Measurements from ENCODE around the gene TMCC2. TPM values are rescaled to one million over a fixed set of nuclear protein-coding genes. Genes with fewer than 3 reads are reported as not detected.

The TMCC2 gene
- total RNA-seq, 1 experiment from 2014 or later = 3.1 TPM

- H3K27ac ChIP-seq (ENCODE audit: low read length) = peak overlapping the region; percentile 53
- POLR2A ChIA-PET = no interaction called here
- CTCF ChIA-PET = interaction anchor here (1.5 kb wide), 2 partner anchors 13 to 38 kb away, joined by 4 read pairs; no protein-coding TSS in a partner anchor
Observed at GRCh38 chr1:205287076-205287475, 59.3 kb downstream of the TMCC2 start.

GRCh38 chr1:205287767-205288559, 60.2 kb downstream of the TMCC2 start:
- Histone ChIP-seq H3K4me3 (ENCODE audit: low read depth in 2 of 2, low read length in 2 of 2) (no peak overlapping the region), H3K4me1 (ENCODE audit: control insufficient read depth, insufficient read depth, low read length) (peaks cover 27% of the 10 kb centered on the region), H3K9me3 (ENCODE audit: control insufficient read depth, insufficient read depth, low read depth, low read length) (no peaks in the 10 kb centered on the region), H3K36me3 (ENCODE audit: control insufficient read depth, insufficient read depth, low read length) (no peaks in the 10 kb centered on the region), H3K27me3 (ENCODE audit: control insufficient read depth, insufficient read depth, low read length) (no peaks in the 10 kb centered on the region), H3K27ac (ENCODE audit: low read length) (peak overlapping the region; percentile 53)
- POLR2A ChIA-PET = no interaction called here
- in situ Hi-C loops (cut with HindIII; ENCODE audit: low pct_unique_long_range_greater_than_20kb, low sequenced_read_pairs) (no loop called here), intact Hi-C loops (cut with micrococcal nuclease; ENCODE audit: unreplicated experiment) (no loop called here)
- TF ChIP-seq TCF7L2 (IDR thresholded peaks at IDR 0.05; ENCODE audit: low read depth, low read length) = no peak
- no peak for TF ChIP-seq POLR2AphosphoS5 (IDR thresholded peaks at IDR 0.05; ENCODE audit: low read depth, low read length)
- no peak for TF ChIP-seq SIN3A (IDR thresholded peaks at IDR 0.05; ENCODE audit: borderline replicate concordance, insufficient read depth, low read depth, low read length)
- no peak for TF ChIP-seq CTCF (IDR thresholded peaks at IDR 0.05)
- TF ChIP-seq REST (IDR thresholded peaks at IDR 0.05; ENCODE audit: insufficient read depth in 1 of 2, low read depth in 2 of 2, low read length in 1 of 2) = no peak
- CTCF ChIA-PET = interaction anchor here (0.5 to 1.5 kb wide), 4 partner anchors 14 to 1139 kb away, joined by 4 to 6 read pairs (median 4); no protein-coding TSS in a partner anchor
- no TSS peak for BruUV-seq (replicated peaks)
- DNase-seq (ENCODE audit: low read depth, low spot score) (no peak), ATAC-seq (no peak)

More at GRCh38 chr1:205287076-205287475, 59.3 kb downstream of the TMCC2 start:
- DNase-seq (ENCODE audit: low read depth, low spot score) (no peak), ATAC-seq (no peak)
- no TSS peak for BruUV-seq (replicated peaks)
- in situ Hi-C loops (cut with HindIII; ENCODE audit: low pct_unique_long_range_greater_than_20kb, low sequenced_read_pairs) = no loop called here
- intact Hi-C loops (cut with micrococcal nuclease; ENCODE audit: unreplicated experiment) = no loop called here
- no peak overlapping the region for H3K4me3 ChIP-seq (ENCODE audit: low read depth in 2 of 2, low read length in 2 of 2)
- TF ChIP-seq TCF7L2 (IDR thresholded peaks at IDR 0.05; ENCODE audit: low read depth, low read length) (no peak), CTCF (IDR thresholded peaks at IDR 0.05) (no peak), REST (IDR thresholded peaks at IDR 0.05; ENCODE audit: insufficient read depth in 1 of 2, low read depth in 2 of 2, low read length in 1 of 2) (no peak), POLR2AphosphoS5 (IDR thresholded peaks at IDR 0.05; ENCODE audit: low read depth, low read length) (no peak), SIN3A (IDR thresholded peaks at IDR 0.05; ENCODE audit: borderline replicate concordance, insufficient read depth, low read depth, low read length) (no peak)
- no peaks in the 10 kb centered on the region for H3K27me3 ChIP-seq (ENCODE audit: control insufficient read depth, insufficient read depth, low read length)
- H3K4me1 ChIP-seq (ENCODE audit: control insufficient read depth, insufficient read depth, low read length) = peaks cover 27% of the 10 kb centered on the region
- H3K36me3 ChIP-seq (ENCODE audit: control insufficient read depth, insufficient read depth, low read length) = no peaks in the 10 kb centered on the region
- H3K9me3 ChIP-seq (ENCODE audit: control insufficient read depth, insufficient read depth, low read depth, low read length) = no peaks in the 10 kb centered on the region
